ENCODE results near the gene IGIP. TPM values are rescaled to one million over a fixed set of nuclear protein-coding genes. Genes with fewer than 3 reads are reported as not detected.

The IGIP gene
- total RNA-seq (2021): 1.2 to 1.7 TPM (median 1.5 TPM) in 3 replicates
- Bru-seq, nascent RNA: percentile 78 among the genes with signal in this experiment
- long read RNA-seq, experiment 1: 0 reads
- long read RNA-seq, experiment 2, partial matches to known transcripts: 0 of 1 reads
- long read RNA-seq, experiment 2, other reads (novel, unspliced or antisense): 0 of 1 reads
- long read RNA-seq, experiment 3: 0 reads

DNA sequence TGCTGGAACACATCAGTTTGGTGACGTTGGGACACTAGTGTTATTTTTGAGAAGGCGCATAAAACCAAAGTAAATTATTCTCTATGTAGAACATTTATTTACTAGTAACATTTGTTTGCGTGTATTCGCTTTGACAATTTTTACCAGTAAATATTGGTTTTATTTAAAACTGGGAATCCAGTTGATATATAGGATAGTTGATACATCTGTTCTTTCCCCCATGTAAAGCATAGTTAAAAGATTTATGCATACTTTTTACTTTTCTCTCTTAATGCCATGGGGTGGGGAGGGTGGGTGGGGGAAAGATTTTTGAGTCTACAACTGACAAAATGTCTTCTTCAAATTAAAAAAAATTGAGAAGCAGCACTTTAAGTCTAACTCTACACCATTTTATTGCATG is at the start of gene IGIP:
Gene IGIP (plus strand): TSS at position 301 of the 400 bp plus-strand sequence. CDS start 2,540 bp downstream, outside the sequence.
- POLR2A ChIA-PET: no interaction called here
- no peaks in the 10 kb centered on the region for H3K27me3 Mint-ChIP-seq (ENCODE audit: low read depth)
- no peak within 1 kb of the TSS for H3K27ac Mint-ChIP-seq
- DNase-seq (ENCODE audit: low spot score): no peak
- no peaks in the 10 kb centered on the region for H3K36me3 Mint-ChIP-seq
- no peaks in the 10 kb centered on the region for H3K9me3 Mint-ChIP-seq
- CTCF ChIA-PET: interaction anchor here (1.1 to 1.7 kb wide), 2 partner anchors 20 to 53 kb away, joined by 3 to 5 read pairs; no protein-coding TSS in a partner anchor
- TF ChIP-seq, protein P1, sequence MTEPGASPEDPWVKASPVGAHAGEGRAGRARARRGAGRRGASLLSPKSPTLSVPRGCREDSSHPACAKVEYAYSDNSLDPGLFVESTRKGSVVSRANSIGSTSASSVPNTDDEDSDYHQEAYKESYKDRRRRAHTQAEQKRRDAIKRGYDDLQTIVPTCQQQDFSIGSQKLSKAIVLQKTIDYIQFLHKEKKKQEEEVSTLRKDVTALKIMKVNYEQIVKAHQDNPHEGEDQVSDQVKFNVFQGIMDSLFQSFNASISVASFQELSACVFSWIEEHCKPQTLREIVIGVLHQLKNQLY (CRISPR knock-in tag; IDR thresholded peaks at IDR 0.05): no peak
- TF ChIP-seq SMAD4 (CRISPR knock-in tag; IDR thresholded peaks at IDR 0.05) (no peak), GRHL2 (CRISPR knock-in tag; IDR thresholded peaks at IDR 0.05; ENCODE audit: insufficient replicate concordance, severe bottlenecking) (no peak), ZNF121 (CRISPR knock-in tag; IDR thresholded peaks at IDR 0.05) (no peak), JAZF1 (CRISPR knock-in tag; IDR thresholded peaks at IDR 0.05) (no peak), SOX15 (CRISPR knock-in tag; IDR thresholded peaks at IDR 0.05) (no peak), ZNF232 (CRISPR knock-in tag; IDR thresholded peaks at IDR 0.05) (no peak), EMX1 (CRISPR knock-in tag; IDR thresholded peaks at IDR 0.05) (no peak), ZMAT4 (CRISPR knock-in tag; IDR thresholded peaks at IDR 0.05) (no peak), NR3C1 (CRISPR knock-in tag; conservative IDR thresholded peaks at IDR 0.05; ENCODE audit: low read depth) (no peak), SMAD3 (CRISPR knock-in tag; IDR thresholded peaks at IDR 0.05; ENCODE audit: borderline replicate concordance) (no peak), FOXJ3 (CRISPR knock-in tag; IDR thresholded peaks at IDR 0.05; ENCODE audit: borderline replicate concordance) (no peak), ESRRA (CRISPR knock-in tag; IDR thresholded peaks at IDR 0.05; ENCODE audit: borderline replicate concordance) (no peak), SP1 (CRISPR knock-in tag; conservative IDR thresholded peaks at IDR 0.05) (no peak), ZNF396 (CRISPR knock-in tag; IDR thresholded peaks at IDR 0.05; ENCODE audit: borderline replicate concordance) (no peak), ZBTB21 (CRISPR knock-in tag; IDR thresholded peaks at IDR 0.05; ENCODE audit: borderline replicate concordance) (no peak), JUN (CRISPR knock-in tag; IDR thresholded peaks at IDR 0.05) (no peak)
- TF ChIP-seq, protein P2, sequence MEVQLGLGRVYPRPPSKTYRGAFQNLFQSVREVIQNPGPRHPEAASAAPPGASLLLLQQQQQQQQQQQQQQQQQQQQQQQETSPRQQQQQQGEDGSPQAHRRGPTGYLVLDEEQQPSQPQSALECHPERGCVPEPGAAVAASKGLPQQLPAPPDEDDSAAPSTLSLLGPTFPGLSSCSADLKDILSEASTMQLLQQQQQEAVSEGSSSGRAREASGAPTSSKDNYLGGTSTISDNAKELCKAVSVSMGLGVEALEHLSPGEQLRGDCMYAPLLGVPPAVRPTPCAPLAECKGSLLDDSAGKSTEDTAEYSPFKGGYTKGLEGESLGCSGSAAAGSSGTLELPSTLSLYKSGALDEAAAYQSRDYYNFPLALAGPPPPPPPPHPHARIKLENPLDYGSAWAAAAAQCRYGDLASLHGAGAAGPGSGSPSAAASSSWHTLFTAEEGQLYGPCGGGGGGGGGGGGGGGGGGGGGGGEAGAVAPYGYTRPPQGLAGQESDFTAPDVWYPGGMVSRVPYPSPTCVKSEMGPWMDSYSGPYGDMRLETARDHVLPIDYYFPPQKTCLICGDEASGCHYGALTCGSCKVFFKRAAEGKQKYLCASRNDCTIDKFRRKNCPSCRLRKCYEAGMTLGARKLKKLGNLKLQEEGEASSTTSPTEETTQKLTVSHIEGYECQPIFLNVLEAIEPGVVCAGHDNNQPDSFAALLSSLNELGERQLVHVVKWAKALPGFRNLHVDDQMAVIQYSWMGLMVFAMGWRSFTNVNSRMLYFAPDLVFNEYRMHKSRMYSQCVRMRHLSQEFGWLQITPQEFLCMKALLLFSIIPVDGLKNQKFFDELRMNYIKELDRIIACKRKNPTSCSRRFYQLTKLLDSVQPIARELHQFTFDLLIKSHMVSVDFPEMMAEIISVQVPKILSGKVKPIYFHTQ (CRISPR knock-in tag; IDR thresholded peaks at IDR 0.05): no peak
- TF ChIP-seq, protein P3, sequence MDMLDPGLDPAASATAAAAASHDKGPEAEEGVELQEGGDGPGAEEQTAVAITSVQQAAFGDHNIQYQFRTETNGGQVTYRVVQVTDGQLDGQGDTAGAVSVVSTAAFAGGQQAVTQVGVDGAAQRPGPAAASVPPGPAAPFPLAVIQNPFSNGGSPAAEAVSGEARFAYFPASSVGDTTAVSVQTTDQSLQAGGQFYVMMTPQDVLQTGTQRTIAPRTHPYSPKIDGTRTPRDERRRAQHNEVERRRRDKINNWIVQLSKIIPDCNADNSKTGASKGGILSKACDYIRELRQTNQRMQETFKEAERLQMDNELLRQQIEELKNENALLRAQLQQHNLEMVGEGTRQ (CRISPR knock-in tag; IDR thresholded peaks at IDR 0.05): no peak
- peaks cover 5% of the 10 kb centered on the region; the same call in 1 of the 2 replicates for H3K4me1 Mint-ChIP-seq
- H3K4me3 Mint-ChIP-seq: no peak within 1 kb of the TSS
- no peak for ATAC-seq

- TF ChIP-seq IRF1 (CRISPR knock-in tag; IDR thresholded peaks at IDR 0.05) (no peak), NFE2L1 (CRISPR knock-in tag; IDR thresholded peaks at IDR 0.05) (no peak), NR2C2 (CRISPR knock-in tag; IDR thresholded peaks at IDR 0.05) (no peak), CDX4 (CRISPR knock-in tag; IDR thresholded peaks at IDR 0.05; ENCODE audit: borderline replicate concordance) (no peak), NFATC4 (CRISPR knock-in tag; IDR thresholded peaks at IDR 0.05) (no peak), GABPB1 (CRISPR knock-in tag; IDR thresholded peaks at IDR 0.05) (no peak)
- TF ChIP-seq, protein P4, sequence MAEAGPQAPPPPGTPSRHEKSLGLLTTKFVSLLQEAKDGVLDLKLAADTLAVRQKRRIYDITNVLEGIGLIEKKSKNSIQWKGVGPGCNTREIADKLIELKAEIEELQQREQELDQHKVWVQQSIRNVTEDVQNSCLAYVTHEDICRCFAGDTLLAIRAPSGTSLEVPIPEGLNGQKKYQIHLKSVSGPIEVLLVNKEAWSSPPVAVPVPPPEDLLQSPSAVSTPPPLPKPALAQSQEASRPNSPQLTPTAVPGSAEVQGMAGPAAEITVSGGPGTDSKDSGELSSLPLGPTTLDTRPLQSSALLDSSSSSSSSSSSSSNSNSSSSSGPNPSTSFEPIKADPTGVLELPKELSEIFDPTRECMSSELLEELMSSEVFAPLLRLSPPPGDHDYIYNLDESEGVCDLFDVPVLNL (CRISPR knock-in tag; IDR thresholded peaks at IDR 0.05; ENCODE audit: borderline replicate concordance, low read depth): no peak
- TF ChIP-seq, protein P5, sequence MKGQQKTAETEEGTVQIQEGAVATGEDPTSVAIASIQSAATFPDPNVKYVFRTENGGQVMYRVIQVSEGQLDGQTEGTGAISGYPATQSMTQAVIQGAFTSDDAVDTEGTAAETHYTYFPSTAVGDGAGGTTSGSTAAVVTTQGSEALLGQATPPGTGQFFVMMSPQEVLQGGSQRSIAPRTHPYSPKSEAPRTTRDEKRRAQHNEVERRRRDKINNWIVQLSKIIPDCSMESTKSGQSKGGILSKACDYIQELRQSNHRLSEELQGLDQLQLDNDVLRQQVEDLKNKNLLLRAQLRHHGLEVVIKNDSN (CRISPR knock-in tag; IDR thresholded peaks at IDR 0.05): no peak
- Mint-ChIP-seq H3K4me1 (no peaks in the 10 kb centered on the region), H3K9me3 (no peaks in the 10 kb centered on the region), H3K4me3 (no peak overlapping the region), H3K27ac (no peak overlapping the region), H3K36me3 (no peaks in the 10 kb centered on the region), H3K27me3 (ENCODE audit: low read depth) (peaks cover 3% of the 10 kb centered on the region)
- ATAC-seq (no peak), DNase-seq (ENCODE audit: low spot score) (no peak)
- ChIA-PET CTCF (interaction anchor here (1.5 to 5.7 kb wide), 2 partner anchors 68 to 163 kb away, joined by 5 to 75 read pairs; no protein-coding TSS in a partner anchor), POLR2A (no interaction called here)
These were observed 49.6 kb upstream of the IGIP start for GRCh38 chr5:140076142-140076541.

All from WTC11 (cell line).